ENCODE data around the gene PCSK5.

Gene PCSK5

DNA sequence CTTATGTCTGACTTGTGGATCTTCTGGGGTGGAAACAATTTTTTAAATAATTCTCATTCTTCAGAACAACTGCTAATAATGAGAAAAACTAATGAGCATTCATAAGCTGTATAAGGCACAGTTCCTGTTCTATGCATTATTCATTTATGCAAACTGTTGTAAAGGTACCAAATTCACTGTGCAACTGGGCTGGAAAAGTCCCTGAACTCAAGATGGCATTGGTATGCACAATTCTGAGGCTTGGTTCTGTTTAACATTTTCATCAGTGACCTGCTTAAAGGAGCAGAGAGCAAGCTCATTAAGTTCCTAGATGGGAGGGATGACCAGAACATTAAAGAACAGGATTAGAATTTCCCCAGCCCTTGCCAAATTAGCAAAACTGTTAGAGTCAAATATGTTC, 399.2 kb downstream of the PCSK5 start:
- Histone ChIP-seq H3K9me3 (replicated peaks; ENCODE audit: insufficient read depth, low read length) (no peaks in the 10 kb centered on the region), H3K4me3 (ENCODE audit: low read length) (no peak overlapping the region), H3K4me2 (ENCODE audit: low read depth, low read length) (no peak overlapping the region), H3K27ac (ENCODE audit: low read length) (no peak overlapping the region), H3K9ac (ENCODE audit: low read length) (no peak overlapping the region), H2AFZ (ENCODE audit: low read length) (no peak overlapping the region), H3K27me3 (replicated peaks; ENCODE audit: insufficient read depth, low read length) (no peaks in the 10 kb centered on the region), H3F3A (ENCODE audit: insufficient read depth, low read length) (no peaks in the 10 kb centered on the region), H3K36me3 (replicated peaks; ENCODE audit: insufficient read depth, low read length) (no peaks in the 10 kb centered on the region), H4K20me1 (ENCODE audit: insufficient read depth, low read length) (no peaks in the 10 kb centered on the region), H3K9me2 (replicated peaks; ENCODE audit: insufficient read depth, low read length) (no peaks in the 10 kb centered on the region), H3K79me2 (ENCODE audit: low read length) (no peaks in the 10 kb centered on the region), H3K4me1 (ENCODE audit: low read length) (no peaks in the 10 kb centered on the region)
- no peak for TF ChIP-seq EZH2 (optimal IDR thresholded peaks at IDR 0.05; ENCODE audit: low read depth, low read length)
- TF ChIP-seq, protein P1, sequence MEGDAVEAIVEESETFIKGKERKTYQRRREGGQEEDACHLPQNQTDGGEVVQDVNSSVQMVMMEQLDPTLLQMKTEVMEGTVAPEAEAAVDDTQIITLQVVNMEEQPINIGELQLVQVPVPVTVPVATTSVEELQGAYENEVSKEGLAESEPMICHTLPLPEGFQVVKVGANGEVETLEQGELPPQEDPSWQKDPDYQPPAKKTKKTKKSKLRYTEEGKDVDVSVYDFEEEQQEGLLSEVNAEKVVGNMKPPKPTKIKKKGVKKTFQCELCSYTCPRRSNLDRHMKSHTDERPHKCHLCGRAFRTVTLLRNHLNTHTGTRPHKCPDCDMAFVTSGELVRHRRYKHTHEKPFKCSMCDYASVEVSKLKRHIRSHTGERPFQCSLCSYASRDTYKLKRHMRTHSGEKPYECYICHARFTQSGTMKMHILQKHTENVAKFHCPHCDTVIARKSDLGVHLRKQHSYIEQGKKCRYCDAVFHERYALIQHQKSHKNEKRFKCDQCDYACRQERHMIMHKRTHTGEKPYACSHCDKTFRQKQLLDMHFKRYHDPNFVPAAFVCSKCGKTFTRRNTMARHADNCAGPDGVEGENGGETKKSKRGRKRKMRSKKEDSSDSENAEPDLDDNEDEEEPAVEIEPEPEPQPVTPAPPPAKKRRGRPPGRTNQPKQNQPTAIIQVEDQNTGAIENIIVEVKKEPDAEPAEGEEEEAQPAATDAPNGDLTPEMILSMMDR (IDR thresholded peaks at IDR 0.05; ENCODE audit: low read length) = no peak
- DNase-seq = no peak

DNA sequence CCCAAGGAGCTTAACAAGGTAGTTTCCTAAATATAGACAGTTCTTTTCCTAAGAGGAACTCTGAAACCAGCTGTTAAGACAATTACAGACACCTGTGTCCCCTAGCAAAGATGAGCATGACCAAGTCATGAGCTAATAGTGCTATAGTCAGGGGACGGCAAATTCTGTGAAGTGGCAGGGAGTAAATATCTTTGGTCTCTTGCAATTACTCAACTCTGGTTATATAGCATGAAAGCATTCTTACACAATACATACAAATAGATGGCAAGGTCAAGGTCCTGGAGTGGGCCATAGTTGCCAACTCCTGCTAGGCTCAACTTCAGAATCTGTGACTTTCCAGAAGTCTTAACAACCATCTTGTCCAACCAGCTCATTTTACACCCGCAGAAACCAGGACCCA, 400.1 kb downstream of the PCSK5 start:
- H3K79me2 ChIP-seq (ENCODE audit: low read length) = no peaks in the 10 kb centered on the region
- no peak for DNase-seq
- H3K9me2 ChIP-seq (replicated peaks; ENCODE audit: insufficient read depth, low read length) = no peaks in the 10 kb centered on the region
- H3K36me3 ChIP-seq (replicated peaks; ENCODE audit: insufficient read depth, low read length) = no peaks in the 10 kb centered on the region
- H3K4me1 ChIP-seq (ENCODE audit: low read length) = no peaks in the 10 kb centered on the region
- H3K27me3 ChIP-seq (replicated peaks; ENCODE audit: insufficient read depth, low read length) = no peaks in the 10 kb centered on the region
- no peak for TF ChIP-seq EZH2phosphoT487 (IDR thresholded peaks at IDR 0.05; ENCODE audit: low read length)
- no peaks in the 10 kb centered on the region for H3F3A ChIP-seq (ENCODE audit: insufficient read depth, low read length)
- no peaks in the 10 kb centered on the region for H4K20me1 ChIP-seq (ENCODE audit: insufficient read depth, low read length)
- H3K4me2 ChIP-seq (ENCODE audit: low read depth, low read length) = no peak overlapping the region
- no peak overlapping the region for H3K9ac ChIP-seq (ENCODE audit: low read length)
- H3K9me3 ChIP-seq (replicated peaks; ENCODE audit: insufficient read depth, low read length) = no peaks in the 10 kb centered on the region
- no peak overlapping the region for H3K27ac ChIP-seq (ENCODE audit: low read length)
- no peak overlapping the region for H3K4me3 ChIP-seq (ENCODE audit: low read length)
- no peak overlapping the region for H2AFZ ChIP-seq (ENCODE audit: low read length)

DNA sequence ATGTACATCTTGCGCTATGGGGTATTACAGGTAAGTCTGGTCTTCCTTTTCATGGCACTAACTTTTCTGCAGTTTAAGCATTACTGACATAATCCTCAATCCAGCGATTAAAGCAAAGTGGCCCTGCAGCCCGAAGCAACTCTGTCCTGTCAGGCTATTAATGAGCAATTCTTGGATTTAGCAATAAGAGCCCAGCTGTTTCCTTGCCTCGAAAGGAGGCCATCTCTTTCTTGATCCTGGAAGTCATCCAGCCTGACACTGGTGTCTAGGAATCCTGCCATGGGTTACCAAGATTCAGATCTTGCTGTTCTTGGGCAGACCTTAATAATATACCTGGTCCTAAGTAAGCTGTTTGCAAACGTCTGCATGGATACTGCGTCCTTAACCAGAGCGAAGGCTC, 401.8 kb downstream of the PCSK5 start:
- TF ChIP-seq EZH2 (optimal IDR thresholded peaks at IDR 0.05; ENCODE audit: low read depth, low read length) = no peak
- TF ChIP-seq, protein P1 (IDR thresholded peaks at IDR 0.05; ENCODE audit: low read length) = no peak
- TF ChIP-seq EZH2phosphoT487 (IDR thresholded peaks at IDR 0.05; ENCODE audit: low read length) = no peak
- Histone ChIP-seq H3K9me3 (replicated peaks; ENCODE audit: insufficient read depth, low read length) (no peaks in the 10 kb centered on the region), H3K4me2 (ENCODE audit: low read depth, low read length) (no peak overlapping the region), H3K4me3 (ENCODE audit: low read length) (no peak overlapping the region), H3F3A (ENCODE audit: insufficient read depth, low read length) (no peaks in the 10 kb centered on the region), H3K79me2 (ENCODE audit: low read length) (no peaks in the 10 kb centered on the region), H4K20me1 (ENCODE audit: insufficient read depth, low read length) (no peaks in the 10 kb centered on the region), H3K27me3 (replicated peaks; ENCODE audit: insufficient read depth, low read length) (no peaks in the 10 kb centered on the region), H3K4me1 (ENCODE audit: low read length) (no peaks in the 10 kb centered on the region), H2AFZ (ENCODE audit: low read length) (no peak overlapping the region), H3K27ac (ENCODE audit: low read length) (no peak overlapping the region), H3K36me3 (replicated peaks; ENCODE audit: insufficient read depth, low read length) (no peaks in the 10 kb centered on the region), H3K9me2 (replicated peaks; ENCODE audit: insufficient read depth, low read length) (no peaks in the 10 kb centered on the region), H3K9ac (ENCODE audit: low read length) (no peak overlapping the region)
- no peak for DNase-seq

DNA sequence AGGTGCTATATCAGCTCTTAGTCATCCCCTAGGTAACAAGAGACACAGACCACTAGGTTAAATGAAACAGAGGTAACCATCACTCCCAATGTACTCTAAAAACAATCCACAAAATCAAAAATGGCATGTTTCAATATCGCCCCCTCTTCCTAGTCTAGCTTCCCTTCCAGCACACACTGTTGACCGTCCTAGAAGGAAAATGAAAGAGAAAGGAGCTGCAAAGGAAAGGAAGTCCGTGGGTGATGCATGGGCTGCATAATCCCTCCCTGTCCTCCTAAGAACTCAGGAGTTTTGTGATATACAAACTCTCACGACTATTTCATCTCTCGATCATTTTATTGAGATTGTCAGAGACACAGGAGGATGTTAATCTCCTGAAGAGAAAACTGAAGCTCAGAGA, 402.2 kb downstream of the PCSK5 start:
- peak overlapping the region; percentile 26; the same call in 1 of the 2 replicates for H3K4me2 ChIP-seq (ENCODE audit: low read depth, low read length)
- no peaks in the 10 kb centered on the region for H3K79me2 ChIP-seq (ENCODE audit: low read length)
- no peaks in the 10 kb centered on the region for H3K9me3 ChIP-seq (replicated peaks; ENCODE audit: insufficient read depth, low read length)
- H3F3A ChIP-seq (ENCODE audit: insufficient read depth, low read length) = no peaks in the 10 kb centered on the region
- H3K27me3 ChIP-seq (replicated peaks; ENCODE audit: insufficient read depth, low read length) = no peaks in the 10 kb centered on the region
- no peak overlapping the region for H3K4me3 ChIP-seq (ENCODE audit: low read length)
- H2AFZ ChIP-seq (ENCODE audit: low read length) = 0 out of 2 replicates have a peak overlapping the region, but pooled peaks have one; percentile 26
- TF ChIP-seq, protein P1 (IDR thresholded peaks at IDR 0.05; ENCODE audit: low read length) = no peak
- TF ChIP-seq EZH2phosphoT487 (IDR thresholded peaks at IDR 0.05; ENCODE audit: low read length) (no peak), EZH2 (optimal IDR thresholded peaks at IDR 0.05; ENCODE audit: low read depth, low read length) (no peak)
- H4K20me1 ChIP-seq (ENCODE audit: insufficient read depth, low read length) = no peaks in the 10 kb centered on the region
- no peaks in the 10 kb centered on the region for H3K4me1 ChIP-seq (ENCODE audit: low read length)
- no peaks in the 10 kb centered on the region for H3K9me2 ChIP-seq (replicated peaks; ENCODE audit: insufficient read depth, low read length)
- H3K27ac ChIP-seq (ENCODE audit: low read length) = no peak overlapping the region
- H3K9ac ChIP-seq (ENCODE audit: low read length) = no peak overlapping the region
- no peak for DNase-seq
- no peaks in the 10 kb centered on the region for H3K36me3 ChIP-seq (replicated peaks; ENCODE audit: insufficient read depth, low read length)
